Breast epithelium (tissue), 3 donors: ENCODE measurements around the gene CYP2W1.

ENCODE experiments used
- POLR2A ChIP-seq: fragments of 450-650 bp; IDR thresholded peaks from one replicate; pipeline ENCODE4 v1.6.1; 2016; ENCODE audit warnings: antibody characterized with exemption, mild to moderate bottlenecking, moderate library complexity
- TF ChIP-seq, protein P1 (sequence below), 3 donors: fragments of 450-650 bp; IDR thresholded peaks; one replicate each; pipeline ENCODE4 v1.5.1; 2016 to 2017; ENCODE audit warnings: antibody characterized with exemption in 3 of 3, mild to moderate bottlenecking in 3 of 3, moderate library complexity in 3 of 3

DNA sequence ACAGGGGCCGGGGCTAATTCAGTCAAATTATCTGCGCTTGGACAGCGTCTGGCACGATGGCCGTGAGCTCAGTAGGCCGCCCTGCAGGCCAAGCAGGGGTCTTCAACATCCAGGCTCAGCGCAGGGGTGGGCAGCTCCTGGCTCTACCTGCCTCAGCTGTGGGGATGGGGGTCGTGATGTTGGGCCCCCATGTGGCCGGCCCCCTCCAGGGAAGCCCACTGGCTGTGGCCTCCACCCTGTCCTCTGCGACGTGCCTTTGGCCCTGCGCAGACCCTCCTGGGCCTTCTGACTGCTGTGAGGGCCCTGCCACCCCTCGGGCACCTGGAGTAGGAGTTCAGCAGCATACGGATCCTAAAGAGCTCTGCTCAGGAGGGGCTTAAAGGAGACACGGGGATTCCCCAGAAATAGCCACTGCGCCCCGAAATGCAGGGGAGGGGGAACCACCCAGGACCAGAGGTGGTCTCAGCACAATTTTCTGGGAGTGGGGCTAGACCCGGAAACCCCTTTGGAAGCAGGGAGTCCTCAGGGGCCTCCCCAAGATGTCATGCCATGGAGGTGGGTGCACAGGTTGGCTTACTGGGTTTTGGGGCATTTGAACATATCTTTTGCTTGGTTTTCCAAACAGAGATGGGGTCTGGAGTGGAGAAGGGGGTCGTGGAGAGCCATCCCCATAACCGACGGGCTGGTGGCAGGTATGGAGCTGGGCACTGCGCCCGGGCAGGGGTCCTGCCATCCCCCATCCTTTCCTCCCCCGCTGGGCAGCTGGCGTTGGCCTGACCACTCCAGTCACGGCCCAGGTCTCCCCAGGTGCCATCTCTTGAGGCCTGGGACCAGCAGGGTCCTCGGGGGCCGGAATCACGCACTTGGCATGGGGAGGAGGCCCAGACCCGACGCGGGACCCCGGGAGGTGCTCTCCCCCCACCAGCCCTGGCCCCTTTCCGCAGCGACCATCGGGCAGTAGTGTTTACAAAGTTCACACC is 24.5 kb upstream of the CYP2W1 start:
- TF ChIP-seq POLR2A, result no peak
- TF ChIP-seq, protein P1, sequence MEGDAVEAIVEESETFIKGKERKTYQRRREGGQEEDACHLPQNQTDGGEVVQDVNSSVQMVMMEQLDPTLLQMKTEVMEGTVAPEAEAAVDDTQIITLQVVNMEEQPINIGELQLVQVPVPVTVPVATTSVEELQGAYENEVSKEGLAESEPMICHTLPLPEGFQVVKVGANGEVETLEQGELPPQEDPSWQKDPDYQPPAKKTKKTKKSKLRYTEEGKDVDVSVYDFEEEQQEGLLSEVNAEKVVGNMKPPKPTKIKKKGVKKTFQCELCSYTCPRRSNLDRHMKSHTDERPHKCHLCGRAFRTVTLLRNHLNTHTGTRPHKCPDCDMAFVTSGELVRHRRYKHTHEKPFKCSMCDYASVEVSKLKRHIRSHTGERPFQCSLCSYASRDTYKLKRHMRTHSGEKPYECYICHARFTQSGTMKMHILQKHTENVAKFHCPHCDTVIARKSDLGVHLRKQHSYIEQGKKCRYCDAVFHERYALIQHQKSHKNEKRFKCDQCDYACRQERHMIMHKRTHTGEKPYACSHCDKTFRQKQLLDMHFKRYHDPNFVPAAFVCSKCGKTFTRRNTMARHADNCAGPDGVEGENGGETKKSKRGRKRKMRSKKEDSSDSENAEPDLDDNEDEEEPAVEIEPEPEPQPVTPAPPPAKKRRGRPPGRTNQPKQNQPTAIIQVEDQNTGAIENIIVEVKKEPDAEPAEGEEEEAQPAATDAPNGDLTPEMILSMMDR (IDR thresholded peaks at IDR 0.05), result no peak
